DMS114 treated with DMSO at 0.1 percent for 48 hours (cell line): ENCODE measurements around the gene HCN1.
"Not testable (repeated sequence)": the region's sequence is repeated elsewhere in the genome, so short reads cannot be mapped to it uniquely, and the experiment has no call there.

Source experiments
- DNase-seq: peaks from one replicate; lab custom pipeline; 2025; ENCODE audit not compliant: unreplicated experiment; lab: John Stamatoyannopoulos, UW

HCN1 gene

GRCh38 chr5:45437752-45438151, 258.4 kb downstream of the HCN1 start:
- no peak for DNase-seq

- no peak for DNase-seq
These were observed 278.7 kb downstream of the HCN1 start for GRCh38 chr5:45417285-45417998.

GRCh38 chr5:45414620-45415573, 281.3 kb downstream of the HCN1 start:
- no peak for DNase-seq

GRCh38 chr5:45411971-45412612, 284.1 kb downstream of the HCN1 start:
- DNase-seq, result no peak

GRCh38 chr5:45410304-45410995, 285.7 kb downstream of the HCN1 start:
- no peak for DNase-seq

- no peak for DNase-seq
These were observed 288.1 kb downstream of the HCN1 start for GRCh38 chr5:45408067-45408466.

GRCh38 chr5:45402804-45403455, 293.2 kb downstream of the HCN1 start:
- DNase-seq, result no peak

GRCh38 chr5:45399041-45399440, 297.1 kb downstream of the HCN1 start:
- no peak for DNase-seq

GRCh38 chr5:45385321-45386058, 310.7 kb downstream of the HCN1 start:
- no peak for DNase-seq

- DNase-seq, result no peak
These were observed 312.2 kb downstream of the HCN1 start for GRCh38 chr5:45383985-45384384.

GRCh38 chr5:45382583-45382982, 313.6 kb downstream of the HCN1 start:
- no peak for DNase-seq

GRCh38 chr5:45376417-45376816, 319.8 kb downstream of the HCN1 start:
- DNase-seq, result no peak

- DNase-seq, result no peak
These were observed 323.6 kb downstream of the HCN1 start for GRCh38 chr5:45372629-45373028.

GRCh38 chr5:45371423-45371822, 324.8 kb downstream of the HCN1 start:
- DNase-seq, result not testable (repeated sequence)

GRCh38 chr5:45355189-45355992, 340.8 kb downstream of the HCN1 start:
- no peak for DNase-seq

GRCh38 chr5:45336464-45336863, 359.7 kb downstream of the HCN1 start:
- DNase-seq, result no peak

GRCh38 chr5:45335978-45336377, 360.2 kb downstream of the HCN1 start:
- no peak for DNase-seq

GRCh38 chr5:45335346-45335745, 360.8 kb downstream of the HCN1 start:
- no peak for DNase-seq

GRCh38 chr5:45334939-45335338, 361.2 kb downstream of the HCN1 start:
- no peak for DNase-seq
